ENCODE results near the gene PTPRN2.
A peak's percentile ranks its signal among the peaks of the same experiment; 100 is the strongest.

PTPRN2 gene

GRCh38 chr7:158602905-158603772, 15.5 kb upstream of the PTPRN2 start:
- no peak for DNase-seq

DNA sequence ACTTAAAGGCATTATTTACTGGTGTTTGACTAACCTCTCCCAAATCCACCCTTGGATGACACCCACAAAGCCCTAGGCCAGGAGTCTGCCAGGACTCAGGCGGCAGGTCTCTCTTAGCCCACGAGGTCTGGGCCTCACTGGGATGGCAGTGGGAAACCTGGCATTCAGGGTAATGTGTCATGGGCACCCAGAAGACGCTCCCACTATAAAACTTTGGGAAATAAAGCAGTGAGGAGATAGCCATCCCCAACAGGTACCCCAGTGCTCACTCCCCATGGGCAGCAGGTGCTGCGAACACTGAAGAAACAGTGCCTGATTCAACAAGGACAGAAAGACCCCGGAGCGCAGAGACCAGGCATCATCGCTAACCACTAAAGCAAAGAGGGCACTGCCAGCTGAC, 14.4 kb upstream of the PTPRN2 start:
- DNase-seq: no peak

DNA sequence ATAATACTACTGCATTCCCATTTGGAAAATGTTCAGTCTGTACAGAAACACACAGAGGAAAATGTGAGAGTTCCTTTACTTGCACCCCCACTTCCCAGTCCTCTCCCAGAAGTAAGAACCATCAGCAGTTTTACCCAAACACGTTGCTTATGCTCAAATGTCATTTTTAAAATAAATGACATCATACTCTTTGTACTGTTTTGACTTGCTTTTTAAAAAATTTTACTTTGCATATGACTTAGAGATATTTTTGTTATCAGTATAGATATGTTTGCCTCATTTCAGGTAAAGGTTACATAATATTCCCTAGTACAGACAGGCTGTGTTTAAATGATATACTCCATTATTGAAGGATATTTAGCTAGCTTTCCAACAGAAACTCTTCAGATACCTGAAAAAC, 13.5 kb upstream of the PTPRN2 start:
- DNase-seq: no peak

DNA sequence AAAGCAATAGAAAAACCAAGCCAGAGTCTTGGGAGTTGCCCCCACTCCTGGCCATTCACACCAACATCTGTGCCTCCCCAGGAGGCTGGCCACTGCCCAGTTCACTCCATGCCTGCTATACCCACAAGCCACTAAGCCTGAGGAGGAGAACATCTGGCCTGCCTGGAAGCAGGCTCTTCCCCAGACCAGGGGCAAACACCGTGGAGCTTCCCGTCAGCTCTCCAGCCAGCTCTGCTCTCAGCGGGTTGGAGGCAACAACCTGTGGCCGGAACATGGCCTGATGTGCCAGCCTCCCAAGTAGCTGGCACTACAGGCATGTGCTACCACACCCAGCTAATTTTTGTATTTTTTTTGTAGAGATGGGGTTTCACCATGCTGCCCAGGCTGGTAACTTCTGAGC, 9.1 kb upstream of the PTPRN2 start:
- DNase-seq: no peak

GRCh38 chr7:158596309-158596708, 8.7 kb upstream of the PTPRN2 start:
- DNase-seq: no peak

DNA sequence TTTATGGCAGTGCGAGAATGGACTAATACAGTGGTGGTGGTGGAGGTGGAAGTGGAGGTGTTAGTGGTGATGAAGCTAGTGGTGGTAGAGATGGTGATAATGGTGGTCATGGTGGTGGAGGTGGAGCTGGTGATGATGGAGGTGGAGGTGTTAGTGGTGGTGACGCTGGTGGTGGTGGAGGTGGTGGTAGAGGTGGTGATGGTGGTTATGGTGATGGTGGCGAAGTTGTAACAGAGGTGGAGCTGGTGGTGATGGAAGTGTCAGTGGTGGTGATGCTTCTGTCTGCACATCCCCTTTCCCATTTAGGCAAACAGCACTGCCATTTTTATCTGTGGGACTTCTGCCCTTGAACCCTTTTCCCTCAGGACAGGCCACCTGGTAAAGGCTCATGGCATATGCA, 7.4 kb upstream of the PTPRN2 start:
- DNase-seq: no peak

GRCh38 chr7:158592541-158592940, 4.9 kb upstream of the PTPRN2 start:
- DNase-seq: no peak

GRCh38 chr7:158591944-158592343, 4.3 kb upstream of the PTPRN2 start:
- no peak for DNase-seq

GRCh38 chr7:158590181-158590530, 2.5 kb upstream of the PTPRN2 start:
- DNase-seq: no peak

GRCh38 chr7:158589653-158590052, 2.0 kb upstream of the PTPRN2 start:
- DNase-seq: no peak

DNA sequence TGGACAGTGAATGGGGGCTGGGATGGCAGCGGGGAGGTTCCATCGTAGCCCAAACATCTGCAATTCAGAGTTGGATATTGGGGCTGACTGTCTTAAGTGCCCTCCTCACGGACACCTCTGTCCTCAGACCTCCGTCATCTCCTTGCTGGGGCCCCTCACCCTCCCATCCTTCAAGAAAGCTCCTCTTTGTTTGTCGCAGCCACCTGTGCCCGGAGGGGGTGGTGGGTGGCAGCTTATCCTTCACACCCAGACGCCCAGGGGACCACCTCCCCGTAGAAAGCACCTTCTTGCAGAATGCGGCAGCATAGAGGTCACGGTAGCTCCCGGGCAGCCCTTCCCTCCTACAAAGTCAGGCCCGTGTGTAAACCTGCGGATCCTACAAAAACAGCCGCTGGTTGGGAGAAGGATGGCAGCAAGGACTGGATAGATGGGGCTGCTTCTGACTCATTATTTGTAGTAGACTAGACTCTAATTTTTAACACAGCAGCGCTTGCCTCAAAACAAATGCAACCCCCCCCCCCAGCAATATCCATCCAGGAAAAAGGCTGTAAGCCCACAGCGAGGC, 1.3 kb upstream of the PTPRN2 start:
- DNase-seq: no peak

DNA sequence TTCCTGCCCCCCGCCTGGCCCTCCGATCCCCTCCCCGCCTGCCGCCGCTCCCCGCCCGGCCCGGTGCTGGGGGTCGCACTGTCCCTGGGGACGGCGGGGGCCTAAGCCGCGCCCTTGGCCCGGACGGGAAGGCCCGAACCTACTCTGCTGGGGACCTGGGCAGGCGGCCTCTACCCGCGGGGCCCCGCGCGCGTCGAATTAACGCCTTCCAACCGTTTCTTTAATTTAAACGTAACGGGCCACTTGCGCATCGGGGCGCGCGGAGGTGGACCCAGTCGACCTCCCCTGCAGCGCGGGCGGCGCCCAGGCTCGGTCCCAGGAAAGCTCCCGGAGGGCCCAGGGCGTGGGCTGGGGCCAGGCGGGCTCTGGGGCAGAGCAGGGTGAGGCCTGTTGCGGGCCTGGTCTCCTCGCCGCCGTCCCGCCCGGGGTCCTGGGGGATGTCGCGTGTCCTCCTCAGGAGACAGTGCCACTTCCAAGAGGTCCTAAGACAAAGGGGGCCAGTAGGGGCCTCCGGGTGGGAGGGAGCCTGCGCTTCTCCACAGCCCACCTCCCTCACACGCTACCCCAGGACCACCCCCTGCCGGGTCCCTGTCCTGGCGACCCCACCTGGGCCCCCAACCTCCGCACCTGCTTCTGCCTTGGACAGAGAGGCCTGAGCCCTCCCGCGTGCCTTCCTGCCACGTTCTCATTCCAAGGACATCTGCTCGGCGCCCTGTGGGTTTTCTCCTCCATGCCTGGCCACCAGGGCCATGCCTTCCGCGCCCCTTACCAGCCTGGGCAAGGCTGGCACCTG, 658 bp upstream of the PTPRN2 start:
- DNase-seq: no peak

DNA sequence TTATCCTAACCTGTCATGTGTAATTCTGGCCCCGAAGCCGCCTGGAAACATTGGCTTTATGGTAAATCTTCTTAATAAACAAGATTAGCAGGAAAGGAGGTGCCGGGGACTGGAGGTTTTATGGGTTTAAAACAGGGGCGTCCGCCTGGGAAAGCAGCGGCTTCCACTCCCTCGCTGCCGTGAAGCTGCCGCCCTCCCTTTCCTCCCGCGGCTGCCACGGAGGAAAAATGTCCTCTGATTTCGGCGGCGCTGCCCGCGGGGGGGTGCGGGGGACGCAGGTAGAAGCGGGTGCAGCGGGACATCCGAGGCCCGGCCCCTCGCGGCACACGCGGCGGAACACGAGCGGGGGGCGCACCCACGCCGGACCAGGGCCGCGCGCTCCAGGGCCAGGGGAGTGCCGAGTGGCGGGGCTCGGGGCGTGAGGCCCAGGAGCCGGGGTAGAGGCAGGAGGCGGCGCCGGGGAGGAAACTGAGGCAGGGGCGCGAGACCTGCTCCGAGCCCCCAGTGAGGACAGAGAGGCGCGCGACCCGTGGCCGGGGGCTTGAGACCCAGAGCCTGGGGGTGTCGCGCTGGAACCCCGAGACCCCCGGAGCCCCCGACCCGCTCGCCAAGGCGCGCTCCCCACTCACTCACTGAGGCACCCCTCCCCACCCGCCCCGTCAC, 993 bp downstream of the PTPRN2 start:
- DNase-seq: no peak

DNA sequence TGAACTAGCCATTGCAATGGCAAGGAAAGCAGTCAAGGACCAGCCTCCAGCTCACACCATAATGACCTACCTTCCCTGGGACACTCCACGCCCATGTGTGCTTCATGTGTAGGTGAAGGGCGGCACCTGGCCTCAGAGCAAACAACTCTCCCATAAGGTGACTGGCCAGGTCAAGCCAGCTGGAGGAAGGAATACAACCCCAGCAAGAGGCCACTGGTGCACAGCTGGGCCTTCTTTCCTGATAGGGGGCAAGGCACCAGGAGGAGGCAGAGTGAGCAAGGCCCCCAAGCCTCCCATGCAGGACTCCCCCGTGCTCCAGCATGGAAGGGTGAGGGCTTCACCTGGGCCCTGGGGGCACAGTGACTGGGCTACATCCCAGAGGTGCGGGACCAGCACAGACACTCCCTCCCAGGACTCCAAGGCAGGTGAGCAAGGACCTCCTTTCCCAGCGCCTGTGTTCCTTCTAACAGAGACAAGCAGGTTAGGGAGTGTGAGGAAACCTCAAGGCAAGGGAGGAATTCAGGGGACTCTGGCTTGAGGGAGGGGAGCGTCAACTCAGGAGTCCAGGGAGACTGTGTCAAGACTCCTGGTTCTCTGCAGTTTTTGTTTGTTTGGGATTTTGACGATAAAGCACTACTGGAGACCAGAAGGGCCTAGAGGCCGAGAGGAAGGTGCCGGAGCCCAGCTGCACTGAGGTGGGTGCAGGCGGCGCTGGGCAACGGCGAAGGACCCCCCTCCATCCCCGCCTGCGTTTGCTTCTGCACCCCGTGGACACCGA, 1.7 kb downstream of the PTPRN2 start:
- no peak for DNase-seq

GRCh38 chr7:158584407-158584806, 3.2 kb downstream of the PTPRN2 start:
- DNase-seq: no peak

DNA sequence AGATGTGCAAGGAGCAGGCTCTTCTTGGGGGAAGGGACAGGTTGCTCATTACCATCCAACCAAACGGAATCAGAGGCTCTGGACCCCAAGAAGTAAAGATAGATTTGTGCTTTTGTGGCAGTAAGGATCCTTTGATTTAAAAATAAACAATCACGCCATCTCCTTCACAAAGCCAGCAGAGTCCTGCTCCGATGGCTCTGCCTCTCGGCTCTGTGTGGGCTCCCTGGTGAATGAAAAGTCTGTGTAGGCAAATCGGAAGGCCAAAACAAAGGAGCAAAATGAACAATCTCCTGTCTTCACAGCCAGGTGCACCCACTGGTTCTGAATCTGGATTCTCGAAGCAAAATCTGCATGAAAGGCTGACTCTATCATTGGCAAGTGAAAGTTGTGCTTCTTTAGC, 3.8 kb downstream of the PTPRN2 start:
- DNase-seq: no peak

DNA sequence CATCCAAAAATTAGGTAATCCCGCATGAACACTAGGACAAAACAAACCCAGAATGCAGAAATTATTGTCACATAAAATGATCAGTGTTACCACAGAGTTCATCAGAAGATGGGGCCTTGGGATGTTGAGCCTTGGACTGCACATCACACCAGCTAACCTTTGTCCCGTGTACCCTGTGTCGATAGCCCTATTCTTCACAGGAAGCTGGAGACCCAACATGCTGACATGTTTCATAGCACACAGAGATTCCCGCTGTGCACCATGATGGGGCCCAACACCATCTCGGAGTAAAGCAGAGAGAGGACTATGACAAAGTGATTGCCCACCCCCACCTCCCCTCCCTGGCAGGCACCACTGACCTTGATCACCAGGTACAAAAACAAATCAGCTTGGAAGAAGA, 4.5 kb downstream of the PTPRN2 start:
- DNase-seq: no peak

DNA sequence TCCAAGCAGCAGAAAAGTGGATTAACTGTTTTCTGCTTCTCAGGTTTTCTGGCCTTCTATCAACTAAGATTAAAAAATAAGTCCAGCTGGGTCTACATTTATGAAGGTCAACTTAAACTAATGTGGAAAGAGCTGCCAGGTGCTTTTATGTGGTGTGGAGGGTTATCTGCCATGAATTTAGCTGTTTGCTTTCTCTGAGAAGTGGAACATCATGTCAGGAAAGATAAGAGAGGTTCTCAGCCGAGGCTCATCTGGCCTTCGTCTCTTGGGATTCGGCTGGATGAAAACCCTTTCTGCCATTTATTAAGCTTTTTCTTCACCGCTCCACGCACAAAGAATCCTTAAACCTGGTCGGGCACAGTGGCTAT, 5.5 kb downstream of the PTPRN2 start:
- DNase-seq: peak; percentile 85

GRCh38 chr7:158581440-158582088, 6.1 kb downstream of the PTPRN2 start:
- peak; percentile 90 for DNase-seq

DNA sequence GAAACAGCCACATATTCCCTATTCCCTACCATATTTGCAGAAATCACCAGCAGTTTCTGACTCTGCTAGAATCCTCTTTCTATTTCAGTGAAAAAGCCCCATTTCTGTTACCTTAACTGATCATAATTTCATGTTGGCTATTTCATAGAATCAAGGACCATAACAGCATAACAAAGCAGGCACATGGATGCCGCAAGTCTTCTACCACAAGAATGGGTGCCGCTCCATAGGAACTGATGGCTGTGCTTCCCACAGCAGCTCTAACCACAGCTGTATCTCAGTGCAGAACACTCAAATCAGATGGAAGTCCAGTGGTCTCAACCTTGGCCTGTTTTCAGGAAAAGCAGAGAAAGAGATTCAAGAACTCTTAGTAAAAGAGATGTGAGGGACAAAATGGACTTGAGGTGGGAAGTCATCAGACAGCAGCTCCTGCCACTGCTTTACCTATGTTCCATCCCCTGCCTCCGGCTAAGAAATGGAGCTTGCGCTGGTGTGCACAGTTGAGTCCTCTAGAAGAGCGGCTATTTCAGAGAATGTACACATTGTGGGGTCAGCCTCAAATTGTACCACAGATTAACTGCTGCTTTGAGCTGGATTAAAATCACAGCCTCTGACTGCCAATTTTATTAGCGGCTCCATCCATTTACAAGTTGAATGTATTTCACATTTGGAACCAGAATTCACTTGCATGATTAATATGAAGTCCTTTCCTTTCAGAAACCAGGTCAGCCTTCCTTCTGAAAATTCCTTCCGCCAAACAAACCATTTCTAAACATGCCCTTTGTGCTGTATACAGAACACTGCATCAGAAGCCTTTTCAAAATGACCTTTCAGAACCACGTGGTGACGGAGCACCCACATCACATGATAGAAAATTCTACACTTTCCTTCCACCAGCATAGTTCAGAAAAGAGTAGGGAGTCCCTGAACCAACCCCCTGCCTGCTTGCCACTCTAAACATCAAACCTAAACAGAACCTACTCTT, 7.7 kb downstream of the PTPRN2 start:
- no peak for DNase-seq
